B cell (primary cell): Measurements from ENCODE around the gene KRTAP10-1. TPM values are rescaled to one million over a fixed set of nuclear protein-coding genes. Genes with fewer than 3 reads are reported as not detected.

Experiments
- ATAC-seq: fragments of 200-7000 bp; cut with Tn5 transposase; one replicate; pipeline ENCODE4 v1.10.0; 2021; ENCODE audit warnings: low read depth, mild to moderate bottlenecking, moderate number of reproducible peaks, moderate library complexity
- CTCF ChIA-PET: fragments of 350-600 bp; sonication (Branson Sonifier 250); formaldehyde crosslinking; loops from one replicate; lab custom pipeline; 2021; ENCODE audit warnings: antibody characterized with exemption, inconsistent platforms; lab: Charles Lee
- POLR2A ChIA-PET: fragments of 350-600 bp; sonication (Branson Sonifier 250); formaldehyde crosslinking; loops from one replicate; lab custom pipeline; 2021; ENCODE audit warnings: antibody characterized with exemption; lab: Charles Lee
- DNase-seq: peaks from one replicate; pipeline ENCODE4 v3.0.0; 2013
- H2AFZ ChIP-seq: 2 replicates; pipeline ENCODE4 v1.6.1; 2012; ENCODE audit warnings: mild to moderate bottlenecking, low read depth, low read length; ENCODE audit not compliant: insufficient read depth, poor library complexity, severe bottlenecking
- H3K27ac ChIP-seq, 2 donors: 1 replicate in 1 of 2; 2 replicates in 1 of 2; pipeline ENCODE4 v1.5.1; 2012 to 2013; ENCODE audit warnings: low read length in 2 of 2, mild to moderate bottlenecking in 2 of 2, moderate library complexity in 1 of 2
- H3K27me3 ChIP-seq, 4 experiments: fragments of 200-600 bp in 1 of 4; sonication (generic) in 1 of 4; replicated peaks in 1 of 4; 1 replicate in 2 of 4; 2 replicates in 2 of 4; pipeline versions ENCODE4 v1.6.1 to v1.7.0; 2013 to 2016; ENCODE audit warnings: low read length in 3 of 4, mild to moderate bottlenecking in 2 of 4, mixed read lengths in 1 of 4, moderate library complexity in 1 of 4; ENCODE audit not compliant: insufficient read depth in 4 of 4, control insufficient read depth in 3 of 4; ENCODE audit errors: control extremely low read depth in 1 of 4
- H3K36me3 ChIP-seq, 2 experiments: replicated peaks in 1 of 2; 1 replicate in 1 of 2; 2 replicates in 1 of 2; pipeline versions ENCODE4 v1.6.1 to v1.7.1; 2013; ENCODE audit warnings: low read length in 1 of 2; ENCODE audit not compliant: insufficient read depth in 2 of 2, control insufficient read depth in 1 of 2; ENCODE audit errors: control extremely low read depth in 1 of 2, extremely low read depth in 1 of 2
- H3K4me1 ChIP-seq, 2 donors: fragments of 200-600 bp in 1 of 2; sonication (generic) in 1 of 2; 1 replicate in 1 of 2; 2 replicates in 1 of 2; pipeline versions ENCODE4 v1.5.1 to v1.6.1; 2013 to 2017; ENCODE audit warnings: low read length in 2 of 2; ENCODE audit not compliant: control insufficient read depth in 2 of 2, insufficient read depth in 2 of 2
- H3K4me2 ChIP-seq: replicated peaks from 2 replicates; pipeline ENCODE3; 2012; ENCODE audit warnings: mild to moderate bottlenecking, low read depth, low read length; ENCODE audit not compliant: poor library complexity, severe bottlenecking
- H3K4me3 ChIP-seq, 5 experiments: fragments of 200-600 bp in 1 of 5; sonication (generic) in 1 of 5; 1 replicate in 3 of 5; 2 replicates in 2 of 5; pipeline versions ENCODE4 v1.5.1 to v1.7.0; 2011 to 2016; ENCODE audit warnings: low read length in 4 of 5, mild to moderate bottlenecking in 4 of 5, low read depth in 2 of 5, control low read depth in 1 of 5, moderate library complexity in 1 of 5; ENCODE audit not compliant: insufficient read depth in 1 of 5; ENCODE audit errors: control extremely low read depth in 1 of 5, extremely low read depth in 1 of 5
- H3K79me2 ChIP-seq: fragments of 200-600 bp; sonication (generic); one replicate; pipeline ENCODE4 v1.6.0; 2016; ENCODE audit warnings: low read length; ENCODE audit not compliant: control insufficient read depth, insufficient read depth
- H3K9ac ChIP-seq: fragments of 200-600 bp; sonication (generic); 2 replicates; pipeline ENCODE4 v1.6.1; 2017; ENCODE audit warnings: mild to moderate bottlenecking, low read length, moderate library complexity
- H3K9me3 ChIP-seq, 3 donors: one replicate each; pipeline versions ENCODE4 v1.6.1 to v1.7.1; 2013; ENCODE audit warnings: low read length in 2 of 3; ENCODE audit not compliant: control insufficient read depth in 2 of 3, insufficient read depth in 1 of 3; ENCODE audit errors: control extremely low read depth in 1 of 3
- H4K20me1 ChIP-seq: 2 replicates; pipeline ENCODE4 v1.6.0; 2012; ENCODE audit warnings: mild to moderate bottlenecking, low read length; ENCODE audit not compliant: insufficient read depth, control insufficient read depth, poor library complexity, severe bottlenecking
- H3K27ac Mint-ChIP-seq: one replicate; pipeline ENCODE4 v1.8.0; 2021; ENCODE audit warnings: mixed read lengths
- H3K27me3 Mint-ChIP-seq: one replicate; pipeline ENCODE4 v1.8.0; 2021; ENCODE audit warnings: mixed read lengths
- H3K4me1 Mint-ChIP-seq: one replicate; pipeline ENCODE4 v1.8.0; 2021; ENCODE audit warnings: mixed read lengths
- H3K4me3 Mint-ChIP-seq: one replicate; pipeline ENCODE4 v1.8.0; 2021; ENCODE audit warnings: mixed read lengths
- H3K9me3 Mint-ChIP-seq: one replicate; pipeline ENCODE4 v1.8.0; 2022; ENCODE audit warnings: mixed read lengths; ENCODE audit not compliant: insufficient read depth
- EZH2 ChIP-seq: IDR thresholded peaks from 2 replicates; pipeline ENCODE4 v1.6.1; 2012; ENCODE audit warnings: borderline replicate concordance, low read depth, mild to moderate bottlenecking, moderate library complexity, low read length; ENCODE audit not compliant: insufficient read depth, poor library complexity, severe bottlenecking
- WGBS: methylation state at CpG from one replicate; pipeline ENCODE4 v1.1.5; 2013; ENCODE audit warnings: missing lambda C conversion rate; ENCODE audit not compliant: insufficient coverage; 5-methylcytosine and 5-hydroxymethylcytosine counted together
- intact Hi-C: fragments of 100-400 bp; cut with micrococcal nuclease; formaldehyde crosslinking; loops from one replicate; pipeline ENCODE4 v1.10.0; 2022
- polyA plus RNA-seq: library from polyadenylated mRNA; depleted of rRNA; stranded (reverse); fragments of >200 nt; gene quantifications from 2 replicates; pipeline ENCODE4 v1.2.3, GENCODE V29; 2012
- total RNA-seq, 2 donors: library from RNA; stranded (reverse); fragments of 120-200 nt in 1 of 2; gene quantifications; 1 replicate in 1 of 2; 2 replicates in 1 of 2; pipeline versions ENCODE4 v1.2.3 to v1.2.4, GENCODE V29; 2013 to 2022
- TF ChIP-seq, protein P1 (sequence below): fragments of 200-600 bp; IDR thresholded peaks from one replicate; pipeline ENCODE4 v1.8.0; 2022; ENCODE audit warnings: antibody characterized with exemption, mild to moderate bottlenecking

Gene KRTAP10-1
- total and polyA plus RNA-seq, 2 donors (not counting 1 experiment from before 2014, with no cell fraction given) = not detected

DNA sequence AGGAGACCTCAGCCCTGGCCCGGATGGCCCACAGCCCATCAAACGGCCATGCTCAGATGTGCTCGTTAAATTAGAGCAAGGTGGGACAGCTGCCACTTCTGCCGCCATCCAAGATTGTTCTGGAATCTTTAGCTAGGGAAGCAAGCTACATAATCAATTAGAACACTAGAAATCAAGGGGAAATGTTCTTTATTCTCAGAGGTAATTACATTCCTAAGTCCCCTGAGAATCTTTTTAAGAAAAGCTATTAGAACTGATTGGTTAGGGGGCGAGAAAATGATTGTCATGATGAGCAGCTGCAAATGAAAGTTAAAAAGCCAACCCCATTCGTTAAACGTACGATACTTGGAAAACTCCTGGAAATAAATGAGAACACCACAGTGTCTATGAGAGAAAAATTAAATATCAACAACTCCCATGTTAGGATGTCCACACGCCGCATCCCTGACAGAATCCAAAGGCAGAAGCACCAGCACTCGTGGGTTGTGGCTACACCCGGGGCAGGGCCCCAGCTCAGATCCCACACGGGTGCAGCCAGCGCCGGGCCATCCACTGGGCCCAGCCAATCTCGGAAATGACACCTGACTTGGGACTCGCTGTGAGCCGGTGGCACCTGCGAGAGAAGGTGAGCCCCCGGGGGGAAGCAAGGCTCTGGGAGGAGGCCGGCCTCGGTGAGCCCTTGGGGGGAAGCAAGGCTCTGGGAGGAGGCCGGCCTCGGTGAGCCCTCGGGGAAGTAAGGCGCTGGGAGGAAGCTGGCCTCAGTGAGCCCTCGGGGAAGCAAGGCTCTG is 37.6 kb downstream of the KRTAP10-1 start:
- no peak overlapping the region for H3K4me3 Mint-ChIP-seq
- Histone ChIP-seq H4K20me1 (no peaks in the 10 kb centered on the region), H3K36me3 (no peaks in the 10 kb centered on the region), H3K79me2 (no peaks in the 10 kb centered on the region), H3K4me3 (no peak overlapping the region), H3K4me2 (no peak overlapping the region), H3K27ac (no peak overlapping the region), H3K9ac (no peak overlapping the region), H2AFZ (no peak overlapping the region), H3K4me1 (peaks cover 6 to 12% of the 10 kb centered on the region in 2 donors), H3K9me3 (no peaks in the 10 kb centered on the region), H3K27me3 (no peaks in the 10 kb centered on the region)
- intact Hi-C loops = no loop called here
- ATAC-seq (no peak), DNase-seq (no peak)
- no peaks in the 10 kb centered on the region for H3K9me3 Mint-ChIP-seq
- ChIA-PET POLR2A (no interaction called here), CTCF (no interaction called here)
- H3K4me1 Mint-ChIP-seq = peaks cover 3% of the 10 kb centered on the region
- no peak overlapping the region for H3K27ac Mint-ChIP-seq
- H3K27me3 Mint-ChIP-seq = peaks cover 6% of the 10 kb centered on the region
- WGBS = 86% methylated on average over 20 of the region's 27 CpGs
- TF ChIP-seq, protein P1, sequence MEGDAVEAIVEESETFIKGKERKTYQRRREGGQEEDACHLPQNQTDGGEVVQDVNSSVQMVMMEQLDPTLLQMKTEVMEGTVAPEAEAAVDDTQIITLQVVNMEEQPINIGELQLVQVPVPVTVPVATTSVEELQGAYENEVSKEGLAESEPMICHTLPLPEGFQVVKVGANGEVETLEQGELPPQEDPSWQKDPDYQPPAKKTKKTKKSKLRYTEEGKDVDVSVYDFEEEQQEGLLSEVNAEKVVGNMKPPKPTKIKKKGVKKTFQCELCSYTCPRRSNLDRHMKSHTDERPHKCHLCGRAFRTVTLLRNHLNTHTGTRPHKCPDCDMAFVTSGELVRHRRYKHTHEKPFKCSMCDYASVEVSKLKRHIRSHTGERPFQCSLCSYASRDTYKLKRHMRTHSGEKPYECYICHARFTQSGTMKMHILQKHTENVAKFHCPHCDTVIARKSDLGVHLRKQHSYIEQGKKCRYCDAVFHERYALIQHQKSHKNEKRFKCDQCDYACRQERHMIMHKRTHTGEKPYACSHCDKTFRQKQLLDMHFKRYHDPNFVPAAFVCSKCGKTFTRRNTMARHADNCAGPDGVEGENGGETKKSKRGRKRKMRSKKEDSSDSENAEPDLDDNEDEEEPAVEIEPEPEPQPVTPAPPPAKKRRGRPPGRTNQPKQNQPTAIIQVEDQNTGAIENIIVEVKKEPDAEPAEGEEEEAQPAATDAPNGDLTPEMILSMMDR = no peak
- TF ChIP-seq EZH2 = no peak

DNA sequence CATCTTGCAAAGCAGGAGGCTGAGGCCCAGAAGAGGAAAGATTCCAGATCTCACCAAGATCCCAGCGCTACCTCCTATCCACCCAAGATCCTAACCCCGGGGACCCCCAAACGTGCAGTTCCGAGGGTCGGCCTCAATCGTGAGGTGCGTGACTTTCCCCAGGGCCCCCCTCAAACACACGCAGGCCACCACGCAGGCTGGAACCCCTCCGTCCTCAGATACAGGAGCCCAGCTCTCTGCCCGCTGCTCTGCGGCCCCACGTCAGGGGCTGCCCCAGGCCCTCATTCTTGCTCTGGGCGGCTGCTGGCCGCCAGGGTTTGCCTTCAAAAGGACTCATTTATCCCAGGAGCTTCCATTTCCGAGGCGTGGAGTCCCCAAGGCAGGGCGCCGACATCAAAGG is 39.9 kb downstream of the KRTAP10-1 start:
- peaks cover 3% of the 10 kb centered on the region for H3K4me1 Mint-ChIP-seq
- ATAC-seq (no peak), DNase-seq (no peak)
- intact Hi-C loops = no loop called here
- H3K9me3 Mint-ChIP-seq = no peaks in the 10 kb centered on the region
- 94% methylated on average over 13 of the region's 19 CpGs for WGBS
- no peak overlapping the region for H3K4me3 Mint-ChIP-seq
- H3K27me3 Mint-ChIP-seq = peaks cover 20% of the 10 kb centered on the region
- POLR2A ChIA-PET = no interaction called here
- Histone ChIP-seq H3K27me3 (peaks cover 0 to 6% (median 0%) of the 10 kb centered on the region in 4 experiments), H3K36me3 (no peaks in the 10 kb centered on the region), H3K4me2 (no peak overlapping the region), H2AFZ (no peak overlapping the region), H3K79me2 (no peaks in the 10 kb centered on the region), H3K4me3 (no peak overlapping the region), H3K9ac (no peak overlapping the region), H4K20me1 (no peaks in the 10 kb centered on the region), H3K27ac (no peak overlapping the region), H3K4me1 (peaks cover 6 to 12% of the 10 kb centered on the region in 2 donors), H3K9me3 (no peaks in the 10 kb centered on the region)
- no peak overlapping the region for H3K27ac Mint-ChIP-seq
- CTCF ChIA-PET = no interaction called here
- TF ChIP-seq, protein P1 = no peak
- TF ChIP-seq EZH2 = no peak
